Fibroblast of skin of left quadriceps (primary cell): ENCODE results near the gene PRDM10.
A peak's percentile ranks its signal among the peaks of the same experiment; 100 is the strongest.
"Not testable (repeated sequence)": the region's sequence is repeated elsewhere in the genome, so short reads cannot be mapped to it uniquely, and the experiment has no call there.

Experiments used
- DNase-seq, 2 experiments: peaks; one replicate each; pipeline ENCODE4 v3.0.0-alpha.2; 2013; ENCODE audit warnings: low read depth in 2 of 2

Gene PRDM10

GRCh38 chr11:130002352-130002845, at the start of gene PRDM10:
Gene PRDM10 (minus strand): TSS chr11:130002835. CDS start chr11:129960964, 41,871 bp downstream.
- peak; percentile 88 for DNase-seq

GRCh38 chr11:130051082-130051481, 48.4 kb upstream of the PRDM10 start:
- peak in 1 of 2 experiments; percentile 28 for DNase-seq

GRCh38 chr11:130050257-130050656, 47.6 kb upstream of the PRDM10 start:
- DNase-seq, result no peak

GRCh38 chr11:130049328-130049771, 46.7 kb upstream of the PRDM10 start:
- no peak for DNase-seq

GRCh38 chr11:130047141-130047540, 44.5 kb upstream of the PRDM10 start:
- no peak for DNase-seq

GRCh38 chr11:130043575-130043974, 40.9 kb upstream of the PRDM10 start:
- DNase-seq, result no peak

- DNase-seq, result peak; percentile 82 to 83
These were observed 39.5 kb upstream of the PRDM10 start for GRCh38 chr11:130042093-130042591.

GRCh38 chr11:130040281-130040940, 37.8 kb upstream of the PRDM10 start:
- DNase-seq, result no peak

- DNase-seq, result no peak
These were observed 35.4 kb upstream of the PRDM10 start for GRCh38 chr11:130037881-130038585.

- peak in 1 of 2 experiments; percentile 25 for DNase-seq
These were observed 34.4 kb upstream of the PRDM10 start for GRCh38 chr11:130037058-130037457.

GRCh38 chr11:130034236-130034635, 31.6 kb upstream of the PRDM10 start:
- DNase-seq, result no peak

- no peak for DNase-seq
These were observed 30.3 kb upstream of the PRDM10 start for GRCh38 chr11:130032931-130033330.

GRCh38 chr11:130031945-130032344, 29.3 kb upstream of the PRDM10 start:
- DNase-seq, result no peak

GRCh38 chr11:130031056-130031455, 28.4 kb upstream of the PRDM10 start:
- no peak for DNase-seq

- DNase-seq, result no peak
These were observed 26.5 kb upstream of the PRDM10 start for GRCh38 chr11:130029137-130029536.

GRCh38 chr11:130025371-130025770, 22.7 kb upstream of the PRDM10 start:
- no peak for DNase-seq

- no peak for DNase-seq
These were observed 21.7 kb upstream of the PRDM10 start for GRCh38 chr11:130024361-130024760.

GRCh38 chr11:130023204-130023603, 20.6 kb upstream of the PRDM10 start:
- DNase-seq, result no peak

- DNase-seq, result no peak
These were observed 20.2 kb upstream of the PRDM10 start for GRCh38 chr11:130022799-130023198.

GRCh38 chr11:130021606-130022005, 19.0 kb upstream of the PRDM10 start:
- DNase-seq, result not testable (repeated sequence)

GRCh38 chr11:130020323-130020722, 17.7 kb upstream of the PRDM10 start:
- DNase-seq, result peak in 1 of 2 experiments; percentile 42

- DNase-seq, result not testable (repeated sequence)
These were observed 13.2 kb upstream of the PRDM10 start for GRCh38 chr11:130015846-130016245.

- no peak for DNase-seq
These were observed 5.7 kb upstream of the PRDM10 start for GRCh38 chr11:130008326-130008725.
